ENCODE measurements around the gene WDR20. TPM values are rescaled to one million over a fixed set of nuclear protein-coding genes. Genes with fewer than 3 reads are reported as not detected.

The WDR20 gene
- total and polyA plus RNA-seq, 2 of the 8 experiments (the other 6 are each of a cell fraction or from before 2014, with no cell fraction given) = 11.2 to 26.7 TPM

DNA sequence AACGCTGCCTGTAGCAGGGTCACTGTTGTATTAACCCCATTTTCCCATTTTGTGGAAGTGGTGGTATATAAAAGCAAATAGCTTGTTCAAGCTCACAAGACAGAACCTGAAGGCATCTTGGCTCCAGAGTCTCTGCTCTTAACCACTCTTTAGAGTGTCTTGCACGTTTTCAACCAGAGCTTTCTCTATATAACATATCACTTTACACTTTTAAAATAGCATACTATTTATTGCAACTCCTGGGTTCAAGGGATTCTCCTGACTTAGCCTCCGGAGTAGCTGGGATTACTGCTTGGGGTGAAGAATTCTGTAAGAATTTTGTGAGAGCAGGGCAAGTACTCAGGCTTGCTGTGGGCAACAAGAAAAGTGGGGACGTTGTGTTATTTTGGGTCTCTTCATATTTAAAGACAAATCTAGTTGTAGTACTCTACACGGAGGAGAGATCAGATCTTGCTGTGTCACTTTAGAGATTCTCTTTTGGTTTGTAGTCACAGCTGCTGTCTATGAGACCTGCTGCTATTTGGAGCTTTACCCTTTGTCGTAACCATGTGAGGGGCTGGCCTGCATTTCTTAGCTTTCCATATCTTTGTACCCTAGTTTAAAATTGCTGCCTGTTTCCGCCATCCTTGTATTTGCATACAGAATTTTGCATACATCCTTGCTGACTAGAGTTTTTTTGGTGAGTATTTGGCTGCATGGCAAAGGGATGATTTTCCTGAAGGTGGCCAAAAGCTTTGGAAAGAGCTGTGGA is 40.7 kb downstream of the WDR20 start:
- H4K8ac ChIP-seq (ENCODE audit: extremely low read depth, insufficient read depth, low read length) = no peak overlapping the region
- H2BK120ac ChIP-seq (replicated peaks; ENCODE audit: low read depth, low read length) = no peak overlapping the region
- no peak overlapping the region for H2BK15ac ChIP-seq (ENCODE audit: low read length)
- H3K4me2 ChIP-seq (ENCODE audit: insufficient read depth in 1 of 2, low read depth in 2 of 2, low read length in 2 of 2) = no peak overlapping the region
- no peak overlapping the region for H3K56ac ChIP-seq (replicated peaks; ENCODE audit: insufficient read length, low read depth, low read length)
- H2BK5ac ChIP-seq (ENCODE audit: low read depth, low read length) = no peak overlapping the region
- H2BK20ac ChIP-seq (ENCODE audit: low read length) = no peak overlapping the region
- H3K23me2 ChIP-seq (ENCODE audit: low read depth, low read length) = no peaks in the 10 kb centered on the region
- no peak overlapping the region for H3K18ac ChIP-seq (ENCODE audit: extremely low read depth, low read length)
- no peak overlapping the region for H2AFZ ChIP-seq (ENCODE audit: low read length)
- H3K14ac ChIP-seq (ENCODE audit: insufficient read length) = no peak overlapping the region
- H3K9me3 ChIP-seq (ENCODE audit: insufficient read depth in 2 of 2, low read depth in 1 of 2, low read length in 1 of 2) = no peaks in the 10 kb centered on the region
- H3K27ac ChIP-seq (ENCODE audit: low read depth, low read length) = no peak overlapping the region
- no peak overlapping the region for H4K91ac ChIP-seq (replicated peaks; ENCODE audit: insufficient read length, low read length)
- no peaks in the 10 kb centered on the region; the same call in none of the 2 replicates for H3K79me1 ChIP-seq (ENCODE audit: low read depth, low read length)
- H3K4ac ChIP-seq (replicated peaks; ENCODE audit: insufficient read length, low read depth, low read length) = no peak overlapping the region
- 70% methylated on average over 7 of the region's 7 CpGs; no CpG with 5 or more reads in 1 of the 2 experiments for WGBS, 2 experiments (ENCODE audit: extremely low coverage in 1 of 2, insufficient coverage in 1 of 2, insufficient read length in 1 of 2, insufficient replicate concordance in 2 of 2, low coverage in 1 of 2, low lambda C conversion rate in 2 of 2, missing lambda C conversion rate in 1 of 2)
- H3K79me2 ChIP-seq (ENCODE audit: control insufficient read depth in 1 of 2, insufficient read depth in 2 of 2, low read length in 2 of 2) = peaks cover 0 to 78% of the 10 kb centered on the region in 2 experiments; a peak in 3 of 4 replicates
- H3K27me3 ChIP-seq (replicated peaks in 1 of 4; ENCODE audit: control insufficient read depth in 3 of 4, extremely low read depth in 1 of 4, insufficient read depth in 3 of 4, low read length in 3 of 4) = no peaks in the 10 kb centered on the region
- no peak for DNase-seq (ENCODE audit: low read depth in 1 of 2, low spot score in 2 of 2)
- no peak for FAIRE-seq
- H3K36me3 ChIP-seq (ENCODE audit: control insufficient read depth in 2 of 4, insufficient read depth in 4 of 4, low read length in 3 of 4) = no peaks in the 10 kb centered on the region; a peak in 1 of 8 replicates
- H3K4me3 ChIP-seq (ENCODE audit: extremely low read depth in 1 of 4, insufficient read depth in 2 of 4, low read depth in 3 of 4, low read length in 4 of 4) = no peak overlapping the region
- H3K23ac ChIP-seq (ENCODE audit: insufficient read length) = no peak overlapping the region
- no peak overlapping the region for H3K9ac ChIP-seq (replicated peaks in 1 of 4; ENCODE audit: extremely low read depth in 1 of 4, low read depth in 3 of 4, low read length in 3 of 4)
- peaks cover 0 to 9% (median 0%) of the 10 kb centered on the region in 4 experiments; a peak in 3 of 7 replicates for H3K4me1 ChIP-seq (replicated peaks in 1 of 4; ENCODE audit: control insufficient read depth in 3 of 4, insufficient read depth in 4 of 4, low read length in 3 of 4)
- H4K5ac ChIP-seq (ENCODE audit: insufficient read length, low read depth, low read length) = no peak overlapping the region
- H2BK12ac ChIP-seq (ENCODE audit: low read depth, low read length) = no peak overlapping the region
- ChIA-PET CTCF (ENCODE audit: partially characterized antibody) (interaction anchor here (0.6 to 1.5 kb wide), 7 partner anchors 9 to 133 kb away, joined by 3 to 5 read pairs (median 3); no protein-coding TSS in a partner anchor), POLR2A (ENCODE audit: partially characterized antibody) (interaction anchor here (1.8 kb wide), 1 partner anchor 40 kb away, joined by 6 read pairs; the partner anchor contains the start of gene WDR20)
- H2AK5ac ChIP-seq (ENCODE audit: low read depth, low read length) = no peak overlapping the region
- H4K20me1 ChIP-seq (replicated peaks in 1 of 2; ENCODE audit: control insufficient read depth in 1 of 2, insufficient read depth in 2 of 2, low read length in 2 of 2) = peaks cover 0 to 6% of the 10 kb centered on the region in 2 experiments
- no peak for TF ChIP-seq YY1 (IDR thresholded peaks at IDR 0.05; ENCODE audit: low read depth, low read length)
- no peak for TF ChIP-seq SIX5 (IDR thresholded peaks at IDR 0.05; ENCODE audit: low read depth, low read length)
- TF ChIP-seq RAD21 (IDR thresholded peaks at IDR 0.05 in 1 of 2, conservative IDR thresholded peaks at IDR 0.05 in 1 of 2; ENCODE audit: low read depth in 2 of 2, low read length in 2 of 2) = no peak
- TF ChIP-seq TBP (IDR thresholded peaks at IDR 0.05; ENCODE audit: low read depth, low read length) = no peak
- TF ChIP-seq NANOG (IDR thresholded peaks at IDR 0.05; ENCODE audit: insufficient read depth, low read depth, low read length, poor library complexity, severe bottlenecking) = no peak
- TF ChIP-seq POLR2AphosphoS5 (IDR thresholded peaks at IDR 0.05; ENCODE audit: low read depth, low read length) = no peak
- no peak for TF ChIP-seq ZNF274 (IDR thresholded peaks at IDR 0.05; ENCODE audit: borderline replicate concordance, extremely low read depth, low read length)
- no peak for TF ChIP-seq BCL11A (IDR thresholded peaks at IDR 0.05; ENCODE audit: low read depth in 2 of 2, low read length in 2 of 2)
- TF ChIP-seq CHD2 (IDR thresholded peaks at IDR 0.05; ENCODE audit: low read length) = no peak
- no peak for TF ChIP-seq TAF1 (IDR thresholded peaks at IDR 0.05; ENCODE audit: low read depth, low read length)
